ENCODE results near the gene MACROH2A2.

DNA sequence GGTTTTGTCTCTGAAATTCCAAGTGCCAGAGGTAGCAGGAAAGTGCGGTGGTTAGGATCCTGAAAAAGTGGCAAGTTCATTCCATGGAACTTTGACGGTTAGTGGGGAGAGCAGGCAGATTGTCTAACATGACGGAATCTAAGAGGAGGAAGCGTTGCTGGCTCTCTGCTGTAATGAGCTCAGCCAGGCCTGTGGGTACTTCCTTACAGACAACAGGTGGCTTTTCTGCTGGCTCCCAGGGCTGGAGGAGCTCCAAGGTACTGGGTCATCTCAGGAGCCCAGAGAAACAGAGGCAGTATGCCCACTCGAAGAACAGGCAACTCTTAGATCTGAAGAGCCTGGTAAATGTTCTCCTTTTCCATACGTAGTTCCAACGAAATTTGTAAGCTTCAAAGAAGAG, 83.0 kb downstream of the MACROH2A2 start:
- TF ChIP-seq RXRA (IDR thresholded peaks at IDR 0.05; ENCODE audit: insufficient read depth, low read depth, low read length) (no peak), TBP (IDR thresholded peaks at IDR 0.05; ENCODE audit: low read depth, low read length) (no peak), POLR2A (IDR thresholded peaks at IDR 0.05; ENCODE audit: control extremely low read depth in 1 of 2, low read depth in 2 of 2, low read length in 2 of 2) (no peak), PHF8 (conservative IDR thresholded peaks at IDR 0.05; ENCODE audit: low read depth, low read length) (no peak), JUND (IDR thresholded peaks at IDR 0.05; ENCODE audit: low read length) (no peak), SRF (IDR thresholded peaks at IDR 0.05; ENCODE audit: low read depth, low read length) (no peak), RAD21 (IDR thresholded peaks at IDR 0.05 in 1 of 2, conservative IDR thresholded peaks at IDR 0.05 in 1 of 2; ENCODE audit: low read depth in 2 of 2, low read length in 2 of 2) (no peak), CEBPB (IDR thresholded peaks at IDR 0.05; ENCODE audit: low read depth, low read length) (no peak)
- TF ChIP-seq, protein P1, sequence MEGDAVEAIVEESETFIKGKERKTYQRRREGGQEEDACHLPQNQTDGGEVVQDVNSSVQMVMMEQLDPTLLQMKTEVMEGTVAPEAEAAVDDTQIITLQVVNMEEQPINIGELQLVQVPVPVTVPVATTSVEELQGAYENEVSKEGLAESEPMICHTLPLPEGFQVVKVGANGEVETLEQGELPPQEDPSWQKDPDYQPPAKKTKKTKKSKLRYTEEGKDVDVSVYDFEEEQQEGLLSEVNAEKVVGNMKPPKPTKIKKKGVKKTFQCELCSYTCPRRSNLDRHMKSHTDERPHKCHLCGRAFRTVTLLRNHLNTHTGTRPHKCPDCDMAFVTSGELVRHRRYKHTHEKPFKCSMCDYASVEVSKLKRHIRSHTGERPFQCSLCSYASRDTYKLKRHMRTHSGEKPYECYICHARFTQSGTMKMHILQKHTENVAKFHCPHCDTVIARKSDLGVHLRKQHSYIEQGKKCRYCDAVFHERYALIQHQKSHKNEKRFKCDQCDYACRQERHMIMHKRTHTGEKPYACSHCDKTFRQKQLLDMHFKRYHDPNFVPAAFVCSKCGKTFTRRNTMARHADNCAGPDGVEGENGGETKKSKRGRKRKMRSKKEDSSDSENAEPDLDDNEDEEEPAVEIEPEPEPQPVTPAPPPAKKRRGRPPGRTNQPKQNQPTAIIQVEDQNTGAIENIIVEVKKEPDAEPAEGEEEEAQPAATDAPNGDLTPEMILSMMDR (IDR thresholded peaks at IDR 0.05; ENCODE audit: control extremely low read depth in 1 of 3, insufficient read depth in 1 of 3, low read depth in 1 of 3, low read length in 3 of 3), result no peak
